Measurements from ENCODE around the gene RSPH4A.
A peak's percentile ranks its signal among the peaks of the same experiment; 100 is the strongest.

GRCh38 chr6:116633685-116634084 lies 17.4 kb downstream of the RSPH4A start:
- TF ChIP-seq CTCF (conservative IDR thresholded peaks at IDR 0.05), result peak; percentile 38
- no peak for TF ChIP-seq ZFX (IDR thresholded peaks at IDR 0.05)

Data from C4-2B (cell line).